ENCODE data around the gene OR2T3. TPM values are rescaled to one million over a fixed set of nuclear protein-coding genes. Genes with fewer than 3 reads are reported as not detected.
"Not testable (repeated sequence)": the region's sequence is repeated elsewhere in the genome, so short reads cannot be mapped to it uniquely, and the experiment has no call there.

The OR2T3 gene
- total RNA-seq, 1 experiment from 2014 or later: not detected

- not testable (repeated sequence) for DNase-seq (ENCODE audit: low spot score)
Measured at GRCh38 chr1:248472111-248472510, 1.0 kb upstream of the OR2T3 start.

GRCh38 chr1:248475660-248476059 is 2.5 kb downstream of the OR2T3 start:
- not testable (repeated sequence) for DNase-seq (ENCODE audit: low spot score)

- DNase-seq (ENCODE audit: low spot score): not testable (repeated sequence)
Measured at GRCh38 chr1:248481686-248482579, 8.8 kb downstream of the OR2T3 start.

GRCh38 chr1:248488289-248488688 is 15.1 kb downstream of the OR2T3 start, which contains the start of gene OR2T5:
OR2T5 (plus strand) TSS chr1:248488589; CDS start chr1:248488589, 0 bp downstream.
- DNase-seq (ENCODE audit: low spot score): not testable (repeated sequence)

- not testable (repeated sequence) for DNase-seq (ENCODE audit: low spot score)
Measured at GRCh38 chr1:248496661-248497060, 23.5 kb downstream of the OR2T3 start.

GRCh38 chr1:248500305-248501035 is 27.3 kb downstream of the OR2T3 start:
- not testable (repeated sequence) for DNase-seq (ENCODE audit: low spot score)

GRCh38 chr1:248507773-248508172 is 34.6 kb downstream of the OR2T3 start, which contains the start of gene OR2G6:
OR2G6 (plus strand) TSS chr1:248508073; CDS start chr1:248521647, 13,574 bp downstream.
- DNase-seq (ENCODE audit: low spot score): not testable (repeated sequence)

- not testable (repeated sequence) for DNase-seq (ENCODE audit: low spot score)
Measured at GRCh38 chr1:248510217-248510616, 37.1 kb downstream of the OR2T3 start.

- no peak for DNase-seq (ENCODE audit: low spot score)
Measured at GRCh38 chr1:248521856-248522255, 48.7 kb downstream of the OR2T3 start.

Other genes with a start within 250 kb of the OR2T3 start
- 0.10 and 0.60 TPM in 2 replicates for gene OR2M4, start 241.9 kb upstream of the OR2T3 start, total RNA-seq (2014; rRNA removed; shearing (Covaris generic))
- gene OR2T33, start 195.4 kb upstream of the OR2T3 start, total RNA-seq (2014; rRNA removed; shearing (Covaris generic)): not detected in 2 replicates
- not detected in 2 replicates for gene OR2T12, start 169.9 kb upstream of the OR2T3 start, total RNA-seq (2014; rRNA removed; shearing (Covaris generic))
- gene OR2M7, start 148.8 kb upstream of the OR2T3 start, total RNA-seq (2014; rRNA removed; shearing (Covaris generic)): not detected in 2 replicates
- gene OR14C36, start 124.6 kb upstream of the OR2T3 start, total RNA-seq (2014; rRNA removed; shearing (Covaris generic)): not detected in 2 replicates
- not detected in 2 replicates for gene OR2T4, start 111.7 kb upstream of the OR2T3 start, total RNA-seq (2014; rRNA removed; shearing (Covaris generic))
- gene OR2T6, start 97.6 kb upstream of the OR2T3 start, total RNA-seq (2014; rRNA removed; shearing (Covaris generic)): not detected in 2 replicates
- not detected in 2 replicates for gene OR2T1, start 70.3 kb upstream of the OR2T3 start, total RNA-seq (2014; rRNA removed; shearing (Covaris generic))
- not detected in 2 replicates for gene OR2T2, start 27.7 kb upstream of the OR2T3 start, total RNA-seq (2014; rRNA removed; shearing (Covaris generic))
- not detected in 2 replicates for gene OR2T5, start 15.2 kb downstream of the OR2T3 start, total RNA-seq (2014; rRNA removed; shearing (Covaris generic))
- not detected in 2 replicates for gene OR2G6, start 34.7 kb downstream of the OR2T3 start, total RNA-seq (2014; rRNA removed; shearing (Covaris generic))
- gene OR2T29, start 89.4 kb downstream of the OR2T3 start, total RNA-seq (2014; rRNA removed; shearing (Covaris generic)): not detected in 2 replicates
- gene OR2T34, start 101.4 kb downstream of the OR2T3 start, total RNA-seq (2014; rRNA removed; shearing (Covaris generic)): not detected in 2 replicates
- not detected in 2 replicates for gene OR2T10, start 124.3 kb downstream of the OR2T3 start, total RNA-seq (2014; rRNA removed; shearing (Covaris generic))
- not detected in 2 replicates for gene OR2T11, start 161.7 kb downstream of the OR2T3 start, total RNA-seq (2014; rRNA removed; shearing (Covaris generic))
- gene OR2T35, start 171.9 kb downstream of the OR2T3 start, total RNA-seq (2014; rRNA removed; shearing (Covaris generic)): not detected in 2 replicates
- gene OR2T27, start 182.2 kb downstream of the OR2T3 start, total RNA-seq (2014; rRNA removed; shearing (Covaris generic)): not detected in 2 replicates
- not detected in 2 replicates for gene OR14I1, start 229.4 kb downstream of the OR2T3 start, total RNA-seq (2014; rRNA removed; shearing (Covaris generic))